ENCODE data around the gene TRMT1. TPM values are rescaled to one million over a fixed set of nuclear protein-coding genes. Genes with fewer than 3 reads are reported as not detected.

Gene TRMT1
- total RNA-seq, 2 experiments from 2014 or later: 114 TPM

DNA sequence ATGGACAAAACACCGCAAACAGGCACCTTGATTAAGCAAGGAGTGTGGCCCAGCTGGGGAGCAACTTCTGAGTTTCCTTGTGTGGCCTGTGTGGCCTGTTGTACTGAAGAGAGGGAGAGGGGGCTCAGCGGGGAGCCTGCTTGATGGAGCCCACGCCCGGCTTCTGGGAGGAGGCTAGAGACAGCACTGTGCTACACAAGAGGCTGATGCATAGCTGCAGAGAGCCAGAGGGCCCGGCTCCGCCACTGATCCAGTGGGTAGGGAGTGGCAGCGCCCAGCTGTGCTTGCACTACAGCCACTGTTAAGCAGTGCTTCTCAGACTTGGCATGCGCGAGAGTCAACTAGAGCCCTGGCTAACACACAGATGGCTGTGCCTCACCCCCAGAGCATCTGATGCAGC is 32.9 kb downstream of the TRMT1 start:
- H3K4me3 Mint-ChIP-seq: no peak overlapping the region
- no peak for DNase-seq
- no peaks in the 10 kb centered on the region for H3K9me3 Mint-ChIP-seq
- no peaks in the 10 kb centered on the region for H3K36me3 Mint-ChIP-seq
- peaks cover 3% of the 10 kb centered on the region for H3K4me1 Mint-ChIP-seq
- H3K27me3 Mint-ChIP-seq: no peaks in the 10 kb centered on the region
- no peak overlapping the region for H3K27ac Mint-ChIP-seq

- H3K27ac Mint-ChIP-seq: no peak overlapping the region
- H3K4me3 Mint-ChIP-seq: no peak overlapping the region
- no peaks in the 10 kb centered on the region for H3K36me3 Mint-ChIP-seq
- no peaks in the 10 kb centered on the region for H3K9me3 Mint-ChIP-seq
- DNase-seq: no peak
- H3K4me1 Mint-ChIP-seq: peaks cover 3% of the 10 kb centered on the region
- no peaks in the 10 kb centered on the region for H3K27me3 Mint-ChIP-seq
Measured at GRCh38 chr19:13083008-13083404, 33.5 kb downstream of the TRMT1 start.

GRCh38 chr19:13082192-13083007 is 34.1 kb downstream of the TRMT1 start:
- Mint-ChIP-seq H3K36me3 (no peaks in the 10 kb centered on the region), H3K27me3 (no peaks in the 10 kb centered on the region), H3K9me3 (no peaks in the 10 kb centered on the region), H3K4me1 (peaks cover 3% of the 10 kb centered on the region), H3K4me3 (no peak overlapping the region), H3K27ac (no peak overlapping the region)
- DNase-seq: no peak

- no peaks in the 10 kb centered on the region for H3K9me3 Mint-ChIP-seq
- H3K36me3 Mint-ChIP-seq: no peaks in the 10 kb centered on the region
- DNase-seq: no peak
- no peak overlapping the region for H3K27ac Mint-ChIP-seq
- H3K27me3 Mint-ChIP-seq: no peaks in the 10 kb centered on the region
- H3K4me3 Mint-ChIP-seq: no peak overlapping the region
- peaks cover 3% of the 10 kb centered on the region for H3K4me1 Mint-ChIP-seq
Measured at GRCh38 chr19:13079542-13079986, 37.0 kb downstream of the TRMT1 start.

- Mint-ChIP-seq H3K4me1 (peaks cover 3% of the 10 kb centered on the region), H3K27me3 (no peaks in the 10 kb centered on the region), H3K36me3 (no peaks in the 10 kb centered on the region)
Measured at GRCh38 chr19:13078897-13079541, 37.5 kb downstream of the TRMT1 start.

GRCh38 chr19:13078381-13078780 is 38.2 kb downstream of the TRMT1 start:
- Mint-ChIP-seq H3K27me3 (no peaks in the 10 kb centered on the region), H3K9me3 (no peaks in the 10 kb centered on the region), H3K27ac (no peak overlapping the region), H3K4me3 (no peak overlapping the region), H3K4me1 (peaks cover 3% of the 10 kb centered on the region), H3K36me3 (no peaks in the 10 kb centered on the region)
- no peak for DNase-seq

More at GRCh38 chr19:13078897-13079541, 37.5 kb downstream of the TRMT1 start:
- DNase-seq: no peak
- no peaks in the 10 kb centered on the region for H3K9me3 Mint-ChIP-seq
- no peak overlapping the region for H3K4me3 Mint-ChIP-seq
- no peak overlapping the region for H3K27ac Mint-ChIP-seq

DNA sequence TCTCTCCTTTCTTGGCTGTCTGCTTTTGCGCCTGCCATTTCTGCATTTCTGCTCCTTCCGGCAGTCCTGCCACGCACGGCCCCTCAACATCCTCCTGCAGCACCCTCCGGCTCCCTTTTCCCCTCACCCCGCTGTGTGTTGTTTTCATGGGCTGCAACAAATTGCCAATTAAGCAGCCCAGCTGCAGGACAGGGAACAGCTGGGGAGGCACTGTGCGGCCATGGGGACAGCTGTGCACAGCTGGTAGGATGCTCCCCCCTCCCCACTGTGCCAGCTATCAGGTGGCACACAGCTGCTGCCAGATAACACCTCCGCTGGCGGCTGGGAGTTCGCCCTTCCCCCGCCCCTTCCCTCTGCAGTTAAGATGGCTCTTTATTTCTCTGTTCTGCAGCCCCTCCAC is 39.3 kb downstream of the TRMT1 start:
- no peaks in the 10 kb centered on the region for H3K36me3 Mint-ChIP-seq
- H3K27ac Mint-ChIP-seq: no peak overlapping the region
- H3K27me3 Mint-ChIP-seq: no peaks in the 10 kb centered on the region
- no peak for DNase-seq
- H3K4me1 Mint-ChIP-seq: peaks cover 3% of the 10 kb centered on the region
- no peak overlapping the region for H3K4me3 Mint-ChIP-seq
- no peaks in the 10 kb centered on the region for H3K9me3 Mint-ChIP-seq

- H3K36me3 Mint-ChIP-seq: no peaks in the 10 kb centered on the region
- H3K27ac Mint-ChIP-seq: no peak overlapping the region
- no peaks in the 10 kb centered on the region for H3K27me3 Mint-ChIP-seq
- no peaks in the 10 kb centered on the region for H3K9me3 Mint-ChIP-seq
- peaks cover 3% of the 10 kb centered on the region for H3K4me1 Mint-ChIP-seq
- DNase-seq: no peak
- H3K4me3 Mint-ChIP-seq: no peak overlapping the region
Measured at GRCh38 chr19:13076787-13077186, 39.8 kb downstream of the TRMT1 start.

GRCh38 chr19:13076320-13076719 is 40.2 kb downstream of the TRMT1 start:
- Mint-ChIP-seq H3K4me3 (no peak overlapping the region), H3K4me1 (peaks cover 3% of the 10 kb centered on the region), H3K9me3 (no peaks in the 10 kb centered on the region), H3K27me3 (no peaks in the 10 kb centered on the region), H3K36me3 (no peaks in the 10 kb centered on the region), H3K27ac (no peak overlapping the region)
- DNase-seq: no peak

- no peaks in the 10 kb centered on the region for H3K9me3 Mint-ChIP-seq
- no peak overlapping the region for H3K4me3 Mint-ChIP-seq
- no peaks in the 10 kb centered on the region for H3K27me3 Mint-ChIP-seq
- H3K27ac Mint-ChIP-seq: no peak overlapping the region
- peaks cover 3% of the 10 kb centered on the region for H3K4me1 Mint-ChIP-seq
- no peaks in the 10 kb centered on the region for H3K36me3 Mint-ChIP-seq
- DNase-seq: no peak
Measured at GRCh38 chr19:13074378-13074777, 42.2 kb downstream of the TRMT1 start.

DNA sequence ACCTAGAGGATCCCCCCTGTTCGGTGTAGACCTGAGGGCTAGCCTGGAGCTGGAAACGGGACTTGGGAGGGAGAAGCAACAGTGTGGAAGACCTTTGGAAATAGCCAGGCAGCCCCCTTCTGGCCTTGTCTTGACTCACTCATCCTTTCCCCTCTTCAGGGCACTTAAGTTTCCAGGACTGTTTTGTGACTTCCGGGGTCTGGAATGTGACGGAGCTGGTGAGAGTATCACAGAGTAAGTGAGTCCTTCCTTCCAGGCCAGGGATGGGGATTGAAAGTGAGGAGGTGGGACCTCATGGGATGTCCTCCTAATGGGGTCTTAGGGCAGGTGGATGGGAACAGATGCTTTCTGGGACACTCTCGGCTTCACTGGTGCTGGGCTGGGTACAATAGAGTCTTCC is 43.3 kb downstream of the TRMT1 start:
- Mint-ChIP-seq H3K36me3 (no peaks in the 10 kb centered on the region), H3K4me3 (no peak overlapping the region), H3K27ac (no peak overlapping the region), H3K9me3 (no peaks in the 10 kb centered on the region), H3K27me3 (no peaks in the 10 kb centered on the region), H3K4me1 (no peaks in the 10 kb centered on the region)
- no peak for DNase-seq

DNA sequence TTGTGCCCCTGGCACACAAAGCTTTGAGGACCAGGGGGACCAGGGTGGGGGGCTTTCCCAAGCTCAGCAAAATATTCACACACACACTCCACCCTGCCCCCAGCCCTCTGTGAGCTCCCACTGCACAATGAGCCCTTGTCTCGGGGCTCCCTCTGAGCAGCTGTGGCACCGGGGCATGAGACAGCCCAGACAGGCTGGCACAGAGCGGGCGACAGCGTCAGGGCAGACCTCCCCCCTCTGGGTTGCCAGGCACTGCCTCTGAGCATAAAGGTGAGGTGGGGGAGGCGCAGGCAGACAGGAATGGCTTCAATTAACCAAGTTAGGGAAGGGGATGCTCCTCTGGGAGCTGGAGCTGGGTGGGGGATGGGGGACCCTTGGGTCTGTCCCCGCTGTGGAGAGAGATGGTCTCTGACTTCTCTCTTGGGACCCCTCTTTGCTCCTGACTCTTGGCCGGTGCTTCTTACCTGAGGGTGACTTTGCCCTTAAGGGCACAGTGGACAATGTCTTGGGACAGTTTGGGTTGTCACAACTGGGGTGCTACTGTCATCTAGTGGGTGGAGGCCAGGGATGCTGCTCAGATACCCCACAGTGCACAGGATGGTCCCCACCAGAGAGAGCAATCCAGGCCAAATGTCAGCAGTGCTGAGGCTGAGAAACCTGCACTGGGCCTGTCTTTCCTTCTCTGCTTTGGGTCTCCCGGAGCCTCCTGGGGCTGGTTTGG is 44.2 kb downstream of the TRMT1 start:
- no peak for DNase-seq
- H3K4me3 Mint-ChIP-seq: no peak overlapping the region
- no peaks in the 10 kb centered on the region for H3K4me1 Mint-ChIP-seq
- H3K36me3 Mint-ChIP-seq: no peaks in the 10 kb centered on the region
- H3K9me3 Mint-ChIP-seq: no peaks in the 10 kb centered on the region
- no peak overlapping the region for H3K27ac Mint-ChIP-seq
- no peaks in the 10 kb centered on the region for H3K27me3 Mint-ChIP-seq

DNA sequence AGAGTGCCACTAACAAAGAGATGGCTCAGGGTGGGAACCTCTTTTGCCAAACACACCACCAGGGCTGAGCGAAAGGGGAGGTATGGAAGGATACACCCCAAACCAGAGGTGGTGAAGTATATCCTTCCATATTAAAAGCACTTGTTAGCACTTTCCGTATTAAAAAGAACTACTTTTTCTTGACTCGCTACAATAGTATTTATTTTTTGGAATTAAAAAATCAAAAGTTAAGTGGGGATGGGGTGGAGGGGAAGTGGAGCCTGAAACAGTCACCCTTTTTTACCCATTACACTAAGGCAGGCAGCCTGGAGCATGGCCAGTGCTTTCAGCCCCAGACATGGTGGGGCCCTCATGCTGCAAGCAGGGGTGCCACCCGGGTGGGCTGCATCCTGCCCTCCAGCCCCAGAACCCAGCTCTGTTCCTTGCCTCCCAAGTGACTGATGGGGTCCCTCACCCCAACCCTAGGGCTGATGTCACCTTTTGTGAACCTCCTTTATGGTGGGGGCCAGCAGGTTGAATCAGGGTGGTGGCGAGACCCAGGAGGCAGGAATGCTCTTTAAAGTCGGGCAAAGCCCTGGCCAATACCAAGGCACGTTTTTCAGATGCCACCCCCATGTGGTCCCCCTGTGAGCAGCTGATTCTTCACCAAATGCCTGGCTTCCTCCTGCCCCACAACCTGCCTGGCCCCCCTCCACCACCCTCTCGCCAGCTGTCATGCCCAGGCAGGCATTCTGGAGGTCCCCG is 44.9 kb downstream of the TRMT1 start:
- Mint-ChIP-seq H3K27me3 (no peaks in the 10 kb centered on the region), H3K9me3 (no peaks in the 10 kb centered on the region), H3K4me1 (no peaks in the 10 kb centered on the region)

DNA sequence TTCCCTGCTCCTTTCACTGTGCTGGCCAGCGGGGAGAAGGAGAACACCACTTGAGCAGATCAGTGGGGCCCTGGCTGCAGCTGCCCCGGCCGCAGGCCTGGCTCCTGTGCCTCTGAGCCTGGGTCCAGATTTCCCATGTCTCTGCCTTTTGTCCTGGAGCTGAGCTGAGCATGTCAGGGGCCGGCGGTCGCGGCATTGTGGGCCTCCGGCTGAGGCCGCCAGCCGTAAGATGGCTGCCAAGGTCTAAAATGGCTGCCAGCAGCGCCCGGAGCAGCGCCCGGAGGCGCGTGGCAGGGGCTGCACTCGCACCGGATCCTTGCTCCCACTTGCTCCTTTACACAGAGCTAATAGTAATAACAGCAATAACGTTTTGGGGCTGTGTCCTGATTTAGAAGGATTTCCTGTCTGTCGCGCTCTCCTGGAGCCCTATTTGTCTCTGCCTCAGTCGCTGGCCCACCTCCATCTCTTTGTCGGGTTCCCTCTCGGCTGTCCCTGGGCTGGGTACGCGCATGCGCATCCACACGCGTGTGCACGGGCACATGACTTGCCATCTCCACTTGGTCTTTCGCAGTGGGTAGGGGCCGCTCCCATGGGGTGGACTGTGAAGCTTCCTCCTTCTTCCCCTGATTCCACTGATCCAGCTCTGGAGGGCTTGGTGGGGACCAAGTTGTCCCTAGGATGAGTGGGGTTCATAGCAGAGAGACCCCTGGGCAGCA is 46.0 kb downstream of the TRMT1 start:
- no peaks in the 10 kb centered on the region for H3K27me3 Mint-ChIP-seq
- no peak overlapping the region for H3K4me3 Mint-ChIP-seq
- H3K27ac Mint-ChIP-seq: no peak overlapping the region
- no peaks in the 10 kb centered on the region for H3K4me1 Mint-ChIP-seq
- no peaks in the 10 kb centered on the region for H3K9me3 Mint-ChIP-seq
- H3K36me3 Mint-ChIP-seq: no peaks in the 10 kb centered on the region
- no peak for DNase-seq

More for the DNA sequence above, 44.9 kb downstream of the TRMT1 start:
- DNase-seq: no peak
- H3K27ac Mint-ChIP-seq: no peak overlapping the region
- no peaks in the 10 kb centered on the region for H3K36me3 Mint-ChIP-seq
- no peak overlapping the region for H3K4me3 Mint-ChIP-seq

Measured in activated naive CD8-positive, alpha-beta T cell treated with anti-CD3 and anti-CD28 coated beads for 36 hours (primary cell).